AG04449 (cell line): Measurements from ENCODE around the gene ZNF776.

Experiments
- CTCF ChIA-PET: fragments of 350-600 bp; formaldehyde crosslinking; extraction: SDS; loops from one replicate; lab custom pipeline; 2021; ENCODE audit warnings: antibody characterized with exemption; lab: Yijun Ruan, JAX
- POLR2A ChIA-PET: fragments of 400-600, 350-600 bp; formaldehyde crosslinking; extraction: SDS; loops from one replicate; lab custom pipeline; 2020; ENCODE audit warnings: antibody characterized with exemption, inconsistent platforms; lab: Yijun Ruan, JAX
- DNase-seq: peaks from one replicate; pipeline ENCODE4 v3.0.0-alpha.2; 2010; ENCODE audit warnings: low read depth, low spot score
- H3K4me3 ChIP-seq: 2 replicates; pipeline ENCODE4 v1.5.1; 2011; ENCODE audit warnings: low read depth, mild to moderate bottlenecking, control low read depth, low read length
- TF ChIP-seq, protein P1 (sequence below): IDR thresholded peaks from one replicate; pipeline ENCODE4 v1.5.1; 2011; ENCODE audit warnings: mild to moderate bottlenecking, moderate library complexity, low read length, control low read depth, inconsistent platforms; ENCODE audit not compliant: insufficient read depth; ENCODE audit errors: missing control alignments

ZNF776 gene

DNA sequence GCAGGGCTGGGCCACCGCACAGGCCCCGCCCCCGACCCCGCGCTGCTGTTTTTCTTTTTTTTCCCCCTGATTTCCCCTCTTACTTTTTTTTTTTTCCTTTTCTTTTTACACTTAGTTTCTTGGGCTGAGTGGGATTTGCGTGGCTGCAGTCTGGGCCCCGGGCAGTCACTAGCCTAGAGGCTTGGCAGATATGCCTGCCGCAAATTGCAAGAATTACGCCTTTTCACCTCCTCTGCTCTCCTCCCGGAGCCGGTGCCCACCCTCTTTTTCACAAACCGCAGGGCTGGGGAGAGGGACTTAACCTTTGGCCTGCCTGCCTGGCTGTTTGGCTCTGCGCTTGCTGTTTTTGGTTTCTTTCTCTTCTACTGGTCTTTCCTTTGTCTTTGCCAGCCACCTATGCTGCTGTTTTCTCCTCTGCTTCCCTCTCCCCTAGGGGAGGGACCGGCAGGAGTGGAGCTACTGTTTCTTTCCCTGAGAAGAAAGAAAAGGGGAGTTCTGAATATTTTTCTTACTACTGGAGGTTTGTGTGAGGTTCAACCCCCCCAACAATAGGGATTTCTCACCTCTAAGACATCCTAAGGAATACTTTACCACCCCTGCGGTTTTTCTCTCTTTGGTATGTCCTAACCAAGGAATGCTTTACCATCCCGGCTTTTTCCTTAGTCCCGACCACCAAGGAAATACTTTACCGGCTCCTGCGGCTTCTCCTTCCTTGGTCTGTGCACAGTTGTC, 57.1 kb downstream of the ZNF776 start:
- peak; percentile 77 for DNase-seq
- POLR2A ChIA-PET = interaction anchor here (0.6 to 1.5 kb wide), 3 partner anchors 10 to 16 kb away, joined by 4 to 7 read pairs (median 5); partner anchors contain the start of gene ZNF552

DNA sequence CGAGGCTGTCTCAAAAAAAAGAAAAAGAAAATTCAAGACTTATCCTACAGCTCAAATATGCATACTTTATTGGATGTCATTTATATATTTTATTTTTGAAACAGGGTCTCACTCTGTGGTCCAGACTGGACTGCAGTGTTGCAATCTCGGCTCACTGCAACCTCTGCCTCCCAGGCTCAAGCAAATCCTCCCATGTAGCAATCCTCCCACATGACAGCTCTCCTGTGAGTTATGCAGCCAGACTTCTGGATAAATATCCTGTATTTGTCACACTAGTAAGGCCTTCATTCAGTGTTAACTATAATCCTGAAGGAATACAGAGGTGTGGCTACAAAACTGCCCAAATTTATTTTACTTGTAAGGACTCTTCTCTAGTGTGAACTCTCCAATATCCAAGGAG, 60.9 kb downstream of the ZNF776 start:
- no peak overlapping the region for H3K4me3 ChIP-seq
- DNase-seq = no peak
- CTCF ChIA-PET = interaction anchor here (0.7 kb wide), 1 partner anchor 12 kb away, joined by 3 read pairs; no protein-coding TSS in a partner anchor
- POLR2A ChIA-PET = no interaction called here
- TF ChIP-seq, protein P1, sequence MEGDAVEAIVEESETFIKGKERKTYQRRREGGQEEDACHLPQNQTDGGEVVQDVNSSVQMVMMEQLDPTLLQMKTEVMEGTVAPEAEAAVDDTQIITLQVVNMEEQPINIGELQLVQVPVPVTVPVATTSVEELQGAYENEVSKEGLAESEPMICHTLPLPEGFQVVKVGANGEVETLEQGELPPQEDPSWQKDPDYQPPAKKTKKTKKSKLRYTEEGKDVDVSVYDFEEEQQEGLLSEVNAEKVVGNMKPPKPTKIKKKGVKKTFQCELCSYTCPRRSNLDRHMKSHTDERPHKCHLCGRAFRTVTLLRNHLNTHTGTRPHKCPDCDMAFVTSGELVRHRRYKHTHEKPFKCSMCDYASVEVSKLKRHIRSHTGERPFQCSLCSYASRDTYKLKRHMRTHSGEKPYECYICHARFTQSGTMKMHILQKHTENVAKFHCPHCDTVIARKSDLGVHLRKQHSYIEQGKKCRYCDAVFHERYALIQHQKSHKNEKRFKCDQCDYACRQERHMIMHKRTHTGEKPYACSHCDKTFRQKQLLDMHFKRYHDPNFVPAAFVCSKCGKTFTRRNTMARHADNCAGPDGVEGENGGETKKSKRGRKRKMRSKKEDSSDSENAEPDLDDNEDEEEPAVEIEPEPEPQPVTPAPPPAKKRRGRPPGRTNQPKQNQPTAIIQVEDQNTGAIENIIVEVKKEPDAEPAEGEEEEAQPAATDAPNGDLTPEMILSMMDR = no peak

More for the DNA sequence above, 57.1 kb downstream of the ZNF776 start:
- H3K4me3 ChIP-seq = peak overlapping the region; percentile 74
- TF ChIP-seq, protein P1 = no peak
- CTCF ChIA-PET = interaction anchor here (1.0 to 1.2 kb wide), 2 partner anchors 11 to 15 kb away, joined by 3 read pairs; no protein-coding TSS in a partner anchor
